Inflammatory macrophage treated with lipopolysaccharide for 4 hours (primary cell): ENCODE data around the gene LRP1.
A peak's percentile ranks its signal among the peaks of the same experiment; 100 is the strongest.

Experiments used
- DNase-seq: peaks from one replicate; pipeline ENCODE4 v3.0.0-alpha.2; 2020

Gene LRP1

DNA sequence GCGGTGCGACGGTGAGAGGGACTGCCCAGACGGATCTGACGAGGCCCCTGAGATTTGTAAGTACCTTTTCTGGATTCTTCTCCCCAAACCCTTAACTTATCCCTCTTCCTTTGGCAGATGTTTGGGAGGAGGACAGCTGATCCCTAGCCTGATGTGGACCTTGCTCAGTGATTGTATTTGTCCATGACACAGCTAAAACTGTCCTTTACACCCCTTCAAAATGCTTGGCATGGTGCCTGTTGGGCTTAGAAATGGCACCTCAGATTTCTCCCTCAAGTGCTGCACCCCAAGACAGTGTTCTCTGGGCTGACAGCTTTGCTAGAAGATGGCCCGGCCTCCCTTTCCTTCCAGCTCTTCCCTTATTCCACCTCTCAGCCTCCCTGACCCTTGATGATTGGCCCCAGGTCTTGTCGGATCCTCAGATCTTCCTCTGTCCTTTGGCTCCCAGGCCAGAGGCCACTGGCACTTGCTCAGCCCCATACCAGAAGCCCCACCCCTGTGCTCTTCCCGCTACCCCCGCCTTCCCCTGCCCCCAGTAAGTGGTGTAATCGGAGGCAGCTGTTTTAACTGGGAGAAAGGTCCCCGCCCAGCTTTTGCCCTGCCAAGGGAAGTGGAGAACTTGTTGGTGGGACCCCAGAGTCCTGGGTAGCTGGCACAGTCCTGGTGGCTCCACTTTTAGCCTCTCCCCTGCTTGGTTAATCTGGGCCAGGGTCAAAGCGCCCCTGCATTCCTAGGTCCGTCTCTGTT lies 10.4 kb downstream of the LRP1 start:
- DNase-seq = peak; percentile 80

- DNase-seq = peak; percentile 64
Measured at GRCh38 chr12:57139796-57140649, 11.7 kb downstream of the LRP1 start.

- DNase-seq = no peak
Measured at GRCh38 chr12:57141249-57141648, 13.0 kb downstream of the LRP1 start.

DNA sequence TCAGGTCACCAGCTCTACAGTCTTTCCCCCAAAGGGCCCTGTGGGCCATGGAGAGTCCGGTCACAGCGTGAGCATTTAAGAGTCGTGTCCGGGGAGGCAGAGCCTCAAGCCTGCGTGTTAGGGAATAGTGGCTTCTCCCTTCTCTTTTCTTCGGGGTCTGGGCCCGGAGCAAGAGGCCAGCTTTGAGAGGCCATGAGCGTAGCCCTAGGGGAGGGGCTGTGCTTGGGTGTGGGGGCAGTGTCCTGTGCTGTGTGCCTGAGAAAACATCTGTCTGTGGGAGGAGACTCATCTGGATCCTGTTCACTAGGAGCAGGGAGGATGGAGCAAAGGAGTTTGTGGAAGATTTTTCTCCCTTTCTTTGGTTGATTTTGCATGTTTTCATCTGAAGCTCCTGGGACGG lies 13.8 kb downstream of the LRP1 start:
- DNase-seq = no peak

DNA sequence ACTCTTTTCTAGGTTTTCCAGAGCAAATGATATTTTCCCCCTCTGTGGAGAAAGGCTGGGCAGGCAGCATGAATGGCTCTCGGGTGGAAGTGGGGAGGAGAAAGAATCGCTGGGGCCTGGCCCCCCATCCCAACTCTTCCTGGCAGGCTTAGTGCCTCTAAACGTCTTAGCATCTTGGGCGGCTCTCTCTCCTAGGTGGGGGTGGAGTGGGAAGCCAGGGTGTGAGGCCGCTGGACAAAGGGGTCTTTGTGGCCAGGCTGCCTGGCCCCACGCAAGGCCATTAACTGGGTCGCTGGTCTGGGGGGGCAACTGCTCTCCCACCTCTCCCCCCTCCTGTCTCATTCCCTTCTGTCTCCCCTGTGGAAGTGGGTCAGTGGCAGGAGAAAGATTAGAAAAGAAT lies 14.4 kb downstream of the LRP1 start:
- DNase-seq = no peak

DNA sequence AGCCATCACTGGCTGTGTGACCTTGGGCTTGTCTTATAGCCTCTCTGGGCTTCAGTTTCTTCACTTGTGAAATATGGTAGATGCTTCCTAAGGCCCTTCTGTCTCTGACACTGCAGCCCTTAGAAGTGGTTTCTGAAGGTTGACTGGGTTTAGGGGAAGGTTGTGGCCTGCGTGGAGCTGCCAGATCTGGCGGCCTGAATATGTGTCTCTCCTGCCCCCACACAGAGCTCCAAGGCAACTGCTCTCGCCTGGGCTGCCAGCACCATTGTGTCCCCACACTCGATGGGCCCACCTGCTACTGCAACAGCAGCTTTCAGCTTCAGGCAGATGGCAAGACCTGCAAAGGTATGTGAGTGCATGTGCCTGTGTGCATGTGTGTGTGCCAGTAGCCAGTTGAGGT lies 15.2 kb downstream of the LRP1 start:
- DNase-seq = no peak

DNA sequence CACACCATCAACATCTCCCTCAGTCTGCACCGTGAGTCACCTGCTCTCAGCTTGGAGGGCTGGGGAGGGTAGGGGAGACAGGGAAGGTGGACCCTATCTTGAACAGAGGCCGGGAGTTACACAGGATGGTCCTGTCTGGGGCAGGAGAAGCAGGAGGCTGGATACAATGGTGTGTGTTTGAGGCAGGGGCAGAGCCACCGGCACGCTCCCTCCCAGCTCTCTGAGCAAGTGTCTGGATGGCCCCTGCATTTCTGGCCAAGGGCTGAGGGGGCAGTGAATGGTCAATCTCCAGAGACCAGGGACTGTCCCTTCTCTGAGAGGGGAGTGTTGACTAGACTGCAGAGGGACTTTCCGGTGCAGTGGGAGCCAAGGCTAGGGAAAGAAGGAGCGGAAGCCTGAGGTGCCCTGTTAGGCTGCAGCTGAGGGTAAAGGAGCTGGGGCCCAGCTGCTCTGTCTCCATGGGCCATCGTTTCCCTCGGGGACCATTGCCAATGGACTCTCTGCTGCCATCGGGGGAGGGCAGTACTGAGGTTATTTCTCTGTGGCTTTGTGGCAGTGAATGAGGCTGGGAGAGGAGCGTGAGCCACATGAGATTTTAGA lies 17.3 kb downstream of the LRP1 start:
- peak; percentile 39 for DNase-seq

- no peak for DNase-seq
Measured at GRCh38 chr12:57146092-57146491, 17.8 kb downstream of the LRP1 start.

DNA sequence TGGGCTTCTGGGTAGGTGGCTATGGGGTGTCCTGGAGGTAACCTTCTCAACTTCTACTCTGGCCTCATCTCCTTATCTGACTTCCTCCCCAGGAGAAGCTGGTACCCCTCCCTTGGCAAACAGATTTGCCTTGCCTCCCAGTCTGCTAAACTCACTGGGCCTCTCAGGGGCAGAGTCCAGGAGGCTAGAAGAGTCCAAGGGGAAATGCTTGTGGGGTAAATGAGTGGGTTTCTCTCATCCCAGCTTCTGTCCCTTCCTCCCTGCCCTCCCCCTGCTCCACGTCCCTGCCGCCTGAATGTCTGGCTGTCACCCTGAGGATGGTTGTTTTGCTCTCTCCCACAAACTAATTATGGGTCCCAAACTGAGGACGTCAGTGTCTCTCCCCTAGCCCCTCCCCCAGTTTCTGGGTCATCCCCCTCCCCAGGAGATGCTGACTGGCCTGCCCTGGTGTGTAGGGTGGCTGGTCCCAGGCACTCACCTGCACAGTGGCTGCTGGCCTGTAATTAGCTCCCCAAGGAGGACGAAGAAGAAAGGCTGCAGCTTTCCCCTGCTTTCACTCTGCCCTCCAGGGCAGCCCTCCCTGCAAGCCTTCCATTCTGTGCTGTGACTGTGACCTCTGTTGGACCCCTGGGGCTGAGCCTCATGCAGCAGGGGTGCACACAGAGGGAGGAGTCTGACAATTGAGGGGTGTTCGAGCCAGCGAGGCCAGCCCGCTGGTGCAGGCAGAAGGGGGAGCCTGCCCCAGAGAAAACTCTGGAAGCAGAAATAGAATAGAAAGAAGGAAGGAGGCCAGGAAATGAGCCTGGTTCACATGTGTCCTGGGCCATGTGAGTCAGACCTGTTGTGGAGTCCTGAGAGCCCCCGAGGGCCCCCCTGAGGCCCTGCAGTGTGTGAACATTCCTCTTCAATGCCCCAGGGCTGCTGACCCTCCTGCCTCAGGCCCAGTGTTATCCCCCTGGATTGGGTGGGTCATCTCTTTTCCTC lies 19.0 kb downstream of the LRP1 start, which contains the start of gene LRP1-AS:
LRP1-AS (minus strand) TSS at position 659 of the 984 bp plus-strand sequence.
- peak; percentile 57 for DNase-seq

- peak; percentile 74 for DNase-seq
Measured at GRCh38 chr12:57148469-57149244, 20.4 kb downstream of the LRP1 start.

GRCh38 chr12:57149245-57149900 lies 21.1 kb downstream of the LRP1 start:
- DNase-seq = no peak

- DNase-seq = peak; percentile 60
Measured at GRCh38 chr12:57150400-57151000, 22.2 kb downstream of the LRP1 start.

GRCh38 chr12:57151741-57152630 lies 23.7 kb downstream of the LRP1 start:
- no peak for DNase-seq

- DNase-seq = peak; percentile 84
Measured at GRCh38 chr12:57152639-57153038, 24.4 kb downstream of the LRP1 start.

DNA sequence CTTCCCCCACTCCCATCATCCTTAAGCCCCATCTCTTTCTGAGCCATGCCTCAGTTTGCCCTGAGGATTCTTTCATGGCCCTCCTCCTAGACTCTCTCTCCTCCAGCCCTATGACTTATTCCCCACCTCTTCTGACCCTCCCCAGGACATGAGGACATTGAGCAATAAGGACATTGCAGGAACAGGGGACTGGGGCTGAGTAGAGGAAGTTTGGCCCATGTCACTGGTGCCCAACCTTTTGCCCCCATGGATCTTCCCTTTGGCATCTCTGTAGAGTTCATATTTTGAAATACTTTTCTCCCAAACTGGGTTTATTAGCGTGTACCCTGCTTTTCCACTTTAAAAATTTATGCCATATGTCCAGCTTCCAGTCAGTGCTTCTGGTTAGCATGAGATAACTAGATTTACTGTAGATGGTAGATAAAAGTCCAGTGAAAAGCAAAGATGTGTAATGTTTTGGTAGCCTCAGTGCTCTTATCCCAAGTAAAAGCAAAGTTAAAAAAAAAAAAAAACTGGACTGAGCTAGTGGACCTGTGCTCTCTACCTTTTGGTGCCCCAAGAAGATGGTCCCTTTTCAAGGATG lies 25.2 kb downstream of the LRP1 start:
- peak; percentile 43 for DNase-seq

DNA sequence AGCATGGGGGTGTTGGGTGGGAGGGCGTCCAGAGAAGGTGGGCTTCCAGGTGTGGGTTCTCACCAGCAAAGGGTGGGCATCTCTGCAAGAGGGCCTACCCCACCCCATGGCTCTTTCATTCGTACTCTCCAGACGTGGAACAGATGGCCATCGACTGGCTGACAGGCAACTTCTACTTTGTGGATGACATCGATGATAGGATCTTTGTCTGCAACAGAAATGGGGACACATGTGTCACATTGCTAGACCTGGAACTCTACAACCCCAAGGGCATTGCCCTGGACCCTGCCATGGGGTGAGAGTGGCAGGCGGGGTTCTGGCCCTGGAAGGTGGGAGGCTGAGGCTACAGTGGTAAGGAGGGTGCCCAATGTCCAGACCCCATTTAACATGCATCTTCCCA lies 25.8 kb downstream of the LRP1 start:
- no peak for DNase-seq

- peak; percentile 37 for DNase-seq
Measured at GRCh38 chr12:57154804-57155434, 26.6 kb downstream of the LRP1 start.

DNA sequence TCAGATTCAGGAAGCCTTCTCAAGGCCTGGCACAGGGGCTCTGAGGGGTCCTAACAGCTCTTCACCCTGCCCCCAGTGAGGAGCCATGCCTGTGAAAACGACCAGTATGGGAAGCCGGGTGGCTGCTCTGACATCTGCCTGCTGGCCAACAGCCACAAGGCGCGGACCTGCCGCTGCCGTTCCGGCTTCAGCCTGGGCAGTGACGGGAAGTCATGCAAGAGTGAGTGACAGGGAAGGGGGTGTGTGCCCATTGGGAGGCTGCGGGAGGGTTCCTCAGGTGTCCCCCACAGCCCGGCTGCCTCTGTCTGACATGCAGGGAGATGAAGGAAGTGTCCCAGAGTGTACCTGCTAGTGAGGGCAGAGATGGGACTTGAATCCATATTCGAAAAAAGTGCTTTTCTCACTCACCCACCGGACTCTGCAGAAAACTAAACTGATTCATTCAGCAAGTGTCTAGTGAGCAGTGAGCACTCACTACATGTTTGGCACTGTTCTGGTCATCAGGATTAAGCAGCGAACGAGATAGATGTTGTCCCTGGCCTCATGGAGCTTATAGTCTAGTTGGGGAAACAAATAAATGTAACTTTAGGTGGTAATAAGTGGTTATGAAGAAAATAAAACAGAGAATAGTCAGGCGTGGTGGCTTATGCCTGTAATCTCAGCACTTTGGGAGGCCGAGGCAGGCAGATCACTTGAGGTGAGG lies 28.6 kb downstream of the LRP1 start:
- peak; percentile 54 for DNase-seq
